SK-N-SH (cell line): ENCODE results near the gene FOXL1. TPM values are rescaled to one million over a fixed set of nuclear protein-coding genes. Genes with fewer than 3 reads are reported as not detected.

Experiments used
- CTCF ChIA-PET: fragments of 300-600, 350-600 bp; formaldehyde crosslinking; extraction: SDS; loops from one replicate; lab custom pipeline; 2021; lab: Yijun Ruan, JAX
- POLR2A ChIA-PET: fragments of 350-600 bp; sonication (Branson Sonifier 250); formaldehyde crosslinking; extraction: SDS; loops from one replicate; lab custom pipeline; 2020; ENCODE audit warnings: antibody characterized with exemption, inconsistent platforms; lab: Yijun Ruan, JAX
- DNase-seq: peaks from one replicate; pipeline ENCODE4 v3.0.0; 2012
- H2AFZ ChIP-seq: fragments of 200-600 bp; sonication (generic); 2 replicates; pipeline ENCODE4 v1.8.1; 2016; ENCODE audit warnings: antibody characterized with exemption, mild to moderate bottlenecking, low read depth
- H3F3A ChIP-seq: fragments of 200-600 bp; sonication (generic); replicated peaks from 2 replicates; pipeline ENCODE3; 2016; ENCODE audit warnings: antibody characterized with exemption, mild to moderate bottlenecking; ENCODE audit not compliant: insufficient read depth
- H3K27ac ChIP-seq, 2 experiments: fragments of 200-500 bp in 1 of 2; fragments of 200-600 bp in 1 of 2; sonication (Bioruptor generic) in 1 of 2; sonication (generic), shearing (Covaris generic) in 1 of 2; 2 replicates each; pipeline versions ENCODE4 v1.5.1 to v1.6.1; 2014 to 2016; ENCODE audit warnings: low read depth in 2 of 2, inconsistent platforms in 1 of 2, low read length in 1 of 2, mild to moderate bottlenecking in 1 of 2, mixed read lengths in 1 of 2
- H3K27me3 ChIP-seq: fragments of 200-600 bp; sonication (generic), shearing (Covaris generic); 2 replicates; pipeline ENCODE4 v1.6.1; 2016; ENCODE audit warnings: mixed run types; ENCODE audit not compliant: insufficient read depth
- H3K36me3 ChIP-seq, 2 experiments: fragments of 200-500 bp in 1 of 2; fragments of 200-600 bp in 1 of 2; sonication (Bioruptor generic) in 1 of 2; sonication (generic) in 1 of 2; replicated peaks in 1 of 2; 2 replicates each; pipeline versions ENCODE3 to v1.5.1; 2014 to 2016; ENCODE audit warnings: low read length in 1 of 2, mild to moderate bottlenecking in 1 of 2; ENCODE audit not compliant: insufficient read depth in 2 of 2, control insufficient read depth in 1 of 2
- H3K4me1 ChIP-seq, 2 experiments: fragments of 200-500 bp in 1 of 2; fragments of 200-600 bp in 1 of 2; sonication (Bioruptor generic) in 1 of 2; sonication (generic), shearing (Covaris generic) in 1 of 2; 2 replicates each; pipeline versions ENCODE4 v1.5.1 to v1.6.1; 2014 to 2016; ENCODE audit warnings: low read depth in 1 of 2, low read length in 1 of 2, mixed run types in 1 of 2; ENCODE audit not compliant: insufficient read depth in 2 of 2, control insufficient read depth in 1 of 2
- H3K4me2 ChIP-seq: fragments of 200-600 bp; sonication (generic), shearing (Covaris generic); 2 replicates; pipeline ENCODE4 v1.6.1; 2017; ENCODE audit warnings: mixed run types
- H3K4me3 ChIP-seq, 2 experiments: fragments of 200-500 bp in 1 of 2; fragments of 200-600 bp in 1 of 2; sonication (Bioruptor generic) in 1 of 2; sonication (generic), shearing (Covaris generic) in 1 of 2; 2 replicates each; pipeline versions ENCODE4 v1.5.1 to v1.8.1; 2014 to 2016; ENCODE audit warnings: low read depth in 2 of 2, inconsistent platforms in 1 of 2, low read length in 1 of 2, mild to moderate bottlenecking in 1 of 2, mixed read lengths in 1 of 2, moderate library complexity in 1 of 2
- H3K79me2 ChIP-seq: fragments of 200-600 bp; sonication (generic); 2 replicates; pipeline ENCODE4 v1.8.1; 2017; ENCODE audit warnings: mild to moderate bottlenecking; ENCODE audit not compliant: insufficient read depth
- H3K9ac ChIP-seq: fragments of 200-600 bp; sonication (generic); 2 replicates; pipeline ENCODE4 v1.6.1; 2017; ENCODE audit warnings: mixed run types
- H3K9me2 ChIP-seq: fragments of 200-600 bp; sonication (generic); 2 replicates; pipeline ENCODE4 v1.6.1; 2017; ENCODE audit warnings: mixed run types
- H3K9me3 ChIP-seq: fragments of 200-600 bp; sonication (generic); 2 replicates; pipeline ENCODE4 v1.6.1; 2017; ENCODE audit warnings: mixed run types, mild to moderate bottlenecking, moderate library complexity
- H4K20me1 ChIP-seq: fragments of 200-600 bp; sonication (generic); 2 replicates; pipeline ENCODE4 v1.6.1; 2017; ENCODE audit warnings: mild to moderate bottlenecking, mixed run types; ENCODE audit not compliant: insufficient read depth
- CHD2 ChIP-seq: fragments of 150-350 bp; IDR thresholded peaks from 2 replicates; pipeline ENCODE4 v1.6.1; 2018; ENCODE audit warnings: low read length; ENCODE audit not compliant: partially characterized antibody
- ELF1 ChIP-seq: IDR thresholded peaks from 2 replicates; pipeline ENCODE4 v1.4.0; 2012
- EZH2phosphoT487 ChIP-seq: fragments of 200-600 bp; sonication (generic); IDR thresholded peaks from 2 replicates; pipeline ENCODE4 v1.6.1; 2017; ENCODE audit warnings: low read depth, mixed run types, mild to moderate bottlenecking, antibody characterized with exemption, moderate library complexity, borderline replicate concordance
- FOXJ3 ChIP-seq: sonication (generic); formaldehyde crosslinking; IDR thresholded peaks from 2 replicates; pipeline ENCODE4 v1.5.1; 2020; ENCODE audit warnings: mild to moderate bottlenecking, missing genetic modification reagents
- FOXM1 ChIP-seq: IDR thresholded peaks from 2 replicates; pipeline ENCODE4 v1.4.0; 2012; ENCODE audit warnings: low read depth, mild to moderate bottlenecking
- GATA2 ChIP-seq: sonication (generic); formaldehyde crosslinking; IDR thresholded peaks from 2 replicates; pipeline ENCODE4 v1.5.0; 2020; ENCODE audit warnings: mild to moderate bottlenecking, missing genetic modification reagents
- POLR2AphosphoS5 ChIP-seq: IDR thresholded peaks from 2 replicates; pipeline ENCODE4 v1.6.1; 2012; ENCODE audit warnings: low read depth, low read length
- RAD21 ChIP-seq: IDR thresholded peaks from 2 replicates; pipeline ENCODE4 v1.6.1; 2012; ENCODE audit warnings: mild to moderate bottlenecking, low read length
- RCOR1 ChIP-seq: fragments of 150-350 bp; IDR thresholded peaks from 2 replicates; pipeline ENCODE4 v1.6.1; 2017; ENCODE audit warnings: antibody characterized with exemption, low read length
- SIN3A ChIP-seq: IDR thresholded peaks from 2 replicates; pipeline ENCODE4 v1.6.1; 2012; ENCODE audit warnings: low read depth, mild to moderate bottlenecking, low read length, moderate library complexity, borderline replicate concordance
- SMC3 ChIP-seq: IDR thresholded peaks from 2 replicates; pipeline ENCODE4 v1.6.1; 2012; ENCODE audit warnings: low read depth, low read length, improper control_type of control experiment
- TAF1 ChIP-seq: IDR thresholded peaks from 2 replicates; pipeline ENCODE4 v1.6.1; 2012; ENCODE audit warnings: low read depth, mild to moderate bottlenecking, low read length, moderate library complexity, borderline replicate concordance
- YY1 ChIP-seq: IDR thresholded peaks from 2 replicates; pipeline ENCODE4 v1.4.0; 2012; ENCODE audit warnings: low read depth, mild to moderate bottlenecking
- WGBS: methylation state at CpG from one replicate; pipeline ENCODE4 v1.1.6; 2017; ENCODE audit warnings: low lambda C conversion rate; 5-methylcytosine and 5-hydroxymethylcytosine counted together
- polyA plus RNA-seq, 3 experiments: library from polyadenylated mRNA; depleted of rRNA; stranded (reverse); fragments of >200 nt; gene quantifications; 2 replicates each; pipeline ENCODE4 v1.2.3, GENCODE V29; 2012
- TF ChIP-seq, protein P1 (sequence below): IDR thresholded peaks from 2 replicates; pipeline ENCODE4 v1.4.0; 2012; ENCODE audit warnings: low read depth, borderline replicate concordance
- TF ChIP-seq, protein P2 (sequence below): fragments of 150-350 bp; IDR thresholded peaks from 2 replicates; pipeline ENCODE4 v1.6.1; 2017; ENCODE audit warnings: antibody characterized with exemption, low read length, low read depth, borderline replicate concordance
- TF ChIP-seq, protein P3 (sequence below): IDR thresholded peaks from 2 replicates; pipeline ENCODE4; 2012

The FOXL1 gene
- polyA plus RNA-seq, 1 of the 3 experiments (the other 2 are of a cell fraction), result 2.5 TPM

DNA sequence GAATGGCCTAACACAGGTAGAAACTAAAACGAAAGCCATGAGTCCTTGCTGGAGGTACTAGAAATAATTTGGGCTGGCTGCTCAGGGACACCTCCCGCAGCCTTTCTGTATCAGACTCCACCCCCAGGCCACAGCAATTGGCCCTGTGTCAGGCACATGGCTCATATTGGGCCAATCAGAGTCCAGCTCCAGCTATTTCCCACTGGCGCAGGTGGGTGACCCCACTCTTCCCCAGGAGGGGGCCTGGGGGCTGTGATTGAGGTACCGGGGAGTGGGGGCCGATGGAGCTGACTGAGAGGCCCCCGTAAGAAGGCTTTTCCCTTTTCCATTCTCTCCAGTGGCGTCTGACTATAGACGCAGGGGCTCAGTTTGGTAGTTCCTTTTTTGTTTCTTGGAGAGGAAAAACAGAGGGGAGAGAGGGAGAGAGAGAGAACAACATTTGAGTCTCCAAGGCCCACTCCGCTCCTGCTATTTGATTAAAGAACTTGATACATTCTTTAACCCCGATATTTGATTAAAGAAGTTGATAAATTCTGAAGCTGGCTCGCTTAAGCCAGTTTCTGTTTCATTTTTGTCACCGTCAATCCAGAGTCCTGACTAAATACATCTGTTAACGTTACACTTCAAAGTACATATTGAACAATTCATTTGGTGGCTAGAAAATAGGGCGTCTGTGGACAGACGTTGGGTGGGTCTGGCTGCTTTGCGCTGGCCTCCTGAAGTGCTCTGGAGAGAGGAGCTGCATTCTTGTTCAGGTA lies 26.3 kb downstream of the FOXL1 start:
- Histone ChIP-seq H3K4me3 (no peak overlapping the region), H4K20me1 (no peaks in the 10 kb centered on the region), H3F3A (peaks cover 24% of the 10 kb centered on the region), H3K79me2 (no peaks in the 10 kb centered on the region), H3K4me1 (peaks cover 0 to 7% of the 10 kb centered on the region in 2 experiments; a peak in 3 of 4 replicates), H3K4me2 (no peak overlapping the region), H3K9ac (no peak overlapping the region)
- 45% methylated on average over 16 of the region's 16 CpGs for WGBS
- TF ChIP-seq CHD2, result no peak
- TF ChIP-seq, protein P1, sequence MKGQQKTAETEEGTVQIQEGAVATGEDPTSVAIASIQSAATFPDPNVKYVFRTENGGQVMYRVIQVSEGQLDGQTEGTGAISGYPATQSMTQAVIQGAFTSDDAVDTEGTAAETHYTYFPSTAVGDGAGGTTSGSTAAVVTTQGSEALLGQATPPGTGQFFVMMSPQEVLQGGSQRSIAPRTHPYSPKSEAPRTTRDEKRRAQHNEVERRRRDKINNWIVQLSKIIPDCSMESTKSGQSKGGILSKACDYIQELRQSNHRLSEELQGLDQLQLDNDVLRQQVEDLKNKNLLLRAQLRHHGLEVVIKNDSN, result no peak
- TF ChIP-seq, protein P2, sequence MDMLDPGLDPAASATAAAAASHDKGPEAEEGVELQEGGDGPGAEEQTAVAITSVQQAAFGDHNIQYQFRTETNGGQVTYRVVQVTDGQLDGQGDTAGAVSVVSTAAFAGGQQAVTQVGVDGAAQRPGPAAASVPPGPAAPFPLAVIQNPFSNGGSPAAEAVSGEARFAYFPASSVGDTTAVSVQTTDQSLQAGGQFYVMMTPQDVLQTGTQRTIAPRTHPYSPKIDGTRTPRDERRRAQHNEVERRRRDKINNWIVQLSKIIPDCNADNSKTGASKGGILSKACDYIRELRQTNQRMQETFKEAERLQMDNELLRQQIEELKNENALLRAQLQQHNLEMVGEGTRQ, result no peak
- no peak for TF ChIP-seq RCOR1
- no peak for TF ChIP-seq ELF1
- no peak for TF ChIP-seq EZH2phosphoT487
- no peak for TF ChIP-seq YY1
- TF ChIP-seq FOXJ3, result no peak
- TF ChIP-seq, protein P3, sequence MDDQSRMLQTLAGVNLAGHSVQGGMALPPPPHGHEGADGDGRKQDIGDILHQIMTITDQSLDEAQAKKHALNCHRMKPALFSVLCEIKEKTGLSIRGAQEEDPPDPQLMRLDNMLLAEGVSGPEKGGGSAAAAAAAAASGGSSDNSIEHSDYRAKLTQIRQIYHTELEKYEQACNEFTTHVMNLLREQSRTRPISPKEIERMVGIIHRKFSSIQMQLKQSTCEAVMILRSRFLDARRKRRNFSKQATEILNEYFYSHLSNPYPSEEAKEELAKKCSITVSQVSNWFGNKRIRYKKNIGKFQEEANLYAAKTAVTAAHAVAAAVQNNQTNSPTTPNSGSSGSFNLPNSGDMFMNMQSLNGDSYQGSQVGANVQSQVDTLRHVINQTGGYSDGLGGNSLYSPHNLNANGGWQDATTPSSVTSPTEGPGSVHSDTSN, result no peak
- TF ChIP-seq TAF1, result no peak
- TF ChIP-seq FOXM1, result no peak
- TF ChIP-seq SMC3, result no peak
- no peak for TF ChIP-seq GATA2 (CRISPR knock-in tag)
- TF ChIP-seq RAD21, result no peak
- no peak for TF ChIP-seq POLR2AphosphoS5
- TF ChIP-seq SIN3A, result no peak
- TF ChIP-seq, all 33 proteins: peak for 0
- no peaks in the 10 kb centered on the region for H3K36me3 ChIP-seq
- H3K27me3 ChIP-seq, result no peaks in the 10 kb centered on the region
- peak overlapping the region; percentile 24; the same call in 1 of the 2 replicates for H2AFZ ChIP-seq
- H3K27ac ChIP-seq, result no peak overlapping the region
- ChIA-PET POLR2A (no interaction called here), CTCF (interaction anchor here (0.9 kb wide), 1 partner anchor 10 kb away, joined by 3 read pairs; no protein-coding TSS in a partner anchor)
- H3K9me3 ChIP-seq, result no peaks in the 10 kb centered on the region
- DNase-seq, result no peak
- no peaks in the 10 kb centered on the region for H3K9me2 ChIP-seq
